Stimulated activated CD8-positive, alpha-beta memory T cell treated with anti-CD3 and anti-CD28 coated beads, Interleukin-7, amount 100 ng/mL, for 4 hours (primary cell): ENCODE measurements around the gene ACVR1C.
"Not testable (repeated sequence)": the region's sequence is repeated elsewhere in the genome, so short reads cannot be mapped to it uniquely, and the experiment has no call there.

ENCODE experiments used
- DNase-seq, 2 donors: peaks; one replicate each; pipeline ENCODE4 v3.0.0-alpha.2; 2020; ENCODE audit warnings: low read depth in 2 of 2

ACVR1C gene

GRCh38 chr2:157574165-157574564 lies 54.5 kb downstream of the ACVR1C start:
- DNase-seq = no peak

- DNase-seq = no peak
Measured at GRCh38 chr2:157572725-157573124, 55.9 kb downstream of the ACVR1C start.

- not testable (repeated sequence) for DNase-seq
Measured at GRCh38 chr2:157566623-157567022, 62.0 kb downstream of the ACVR1C start.

GRCh38 chr2:157566113-157566512 lies 62.6 kb downstream of the ACVR1C start:
- DNase-seq = not testable (repeated sequence)

GRCh38 chr2:157565550-157565949 lies 63.1 kb downstream of the ACVR1C start:
- DNase-seq = no peak

- no peak for DNase-seq
Measured at GRCh38 chr2:157559890-157560289, 68.8 kb downstream of the ACVR1C start.

- no peak for DNase-seq
Measured at GRCh38 chr2:157559461-157559860, 69.2 kb downstream of the ACVR1C start.

- no peak for DNase-seq
Measured at GRCh38 chr2:157559061-157559460, 69.6 kb downstream of the ACVR1C start.

GRCh38 chr2:157557770-157558169 lies 70.9 kb downstream of the ACVR1C start:
- DNase-seq = no peak

GRCh38 chr2:157540102-157540501 lies 88.6 kb downstream of the ACVR1C start:
- no peak for DNase-seq

GRCh38 chr2:157538064-157538463 lies 90.6 kb downstream of the ACVR1C start:
- no peak for DNase-seq

GRCh38 chr2:157536815-157537214 lies 91.8 kb downstream of the ACVR1C start:
- DNase-seq = no peak

GRCh38 chr2:157528963-157529751 lies 99.5 kb downstream of the ACVR1C start:
- no peak for DNase-seq

GRCh38 chr2:157526070-157526469 lies 102.6 kb downstream of the ACVR1C start:
- no peak for DNase-seq

- DNase-seq = no peak
Measured at GRCh38 chr2:157523270-157524247, 105.1 kb downstream of the ACVR1C start.

- not testable (repeated sequence) for DNase-seq
Measured at GRCh38 chr2:157514966-157515365, 113.7 kb downstream of the ACVR1C start.

GRCh38 chr2:157509744-157510143 lies 118.9 kb downstream of the ACVR1C start:
- no peak for DNase-seq

- no peak for DNase-seq
Measured at GRCh38 chr2:157508676-157509075, 120.0 kb downstream of the ACVR1C start.

- DNase-seq = no peak
Measured at GRCh38 chr2:157506586-157506985, 122.1 kb downstream of the ACVR1C start.

GRCh38 chr2:157504623-157505022 lies 124.0 kb downstream of the ACVR1C start:
- no peak for DNase-seq

GRCh38 chr2:157501026-157501425 lies 127.6 kb downstream of the ACVR1C start:
- no peak for DNase-seq

GRCh38 chr2:157500334-157500733 lies 128.3 kb downstream of the ACVR1C start:
- no peak for DNase-seq

- no peak for DNase-seq
Measured at GRCh38 chr2:157498483-157498882, 130.2 kb downstream of the ACVR1C start.
